ENCODE data around the gene NAT9.

The NAT9 gene

DNA sequence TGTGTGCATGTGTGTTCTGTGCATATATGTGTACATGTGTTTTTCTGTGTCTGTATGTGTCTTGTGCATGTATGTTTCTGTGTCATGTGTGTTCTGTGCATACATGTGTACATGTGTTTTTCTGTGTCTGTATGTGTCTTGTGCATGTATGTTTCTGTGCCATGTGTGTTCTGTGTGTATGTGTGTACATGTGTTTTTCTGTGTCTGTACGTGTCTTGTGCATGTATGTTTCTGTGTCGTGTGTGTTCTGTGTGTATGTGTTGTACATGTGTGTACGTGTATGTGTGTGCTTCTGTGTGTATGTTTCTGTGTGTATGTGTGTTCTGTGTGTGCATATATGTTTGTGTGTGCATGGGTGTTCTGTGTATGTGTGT, 47.5 kb downstream of the NAT9 start:
- no peak for DNase-seq (ENCODE audit: low read depth)

DNA sequence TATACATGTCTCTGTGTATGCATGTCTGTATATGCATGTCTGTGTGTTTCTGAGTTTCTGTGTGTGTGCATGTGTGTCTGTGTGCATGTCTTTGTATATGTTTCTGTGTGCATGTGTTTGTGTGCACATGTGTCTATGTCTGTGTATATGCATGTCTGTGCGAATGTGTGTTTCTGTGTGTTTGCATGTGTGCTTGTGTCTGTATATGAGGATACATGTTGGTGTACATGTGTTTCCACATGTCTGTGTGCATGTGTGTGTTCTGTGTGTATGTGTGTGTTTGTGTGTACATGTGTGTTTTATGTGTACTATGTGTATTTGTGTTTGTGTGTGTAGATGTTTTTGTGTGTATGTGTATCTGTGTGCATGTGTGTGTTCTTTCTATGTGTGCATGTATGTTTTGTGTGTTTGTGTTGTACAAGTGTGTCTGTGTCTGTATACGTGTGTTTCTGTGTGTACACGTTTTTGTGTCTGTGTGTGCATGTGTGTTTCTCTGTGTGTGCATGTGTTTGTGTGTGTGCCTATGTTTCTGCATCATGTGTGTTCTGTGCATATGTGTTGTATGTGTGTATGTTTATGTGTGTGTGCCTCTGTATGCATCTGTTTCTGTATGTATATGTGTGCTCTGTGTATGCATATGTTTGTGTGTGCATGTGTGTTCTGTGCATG, 48.0 kb downstream of the NAT9 start:
- DNase-seq (ENCODE audit: low read depth), result no peak

DNA sequence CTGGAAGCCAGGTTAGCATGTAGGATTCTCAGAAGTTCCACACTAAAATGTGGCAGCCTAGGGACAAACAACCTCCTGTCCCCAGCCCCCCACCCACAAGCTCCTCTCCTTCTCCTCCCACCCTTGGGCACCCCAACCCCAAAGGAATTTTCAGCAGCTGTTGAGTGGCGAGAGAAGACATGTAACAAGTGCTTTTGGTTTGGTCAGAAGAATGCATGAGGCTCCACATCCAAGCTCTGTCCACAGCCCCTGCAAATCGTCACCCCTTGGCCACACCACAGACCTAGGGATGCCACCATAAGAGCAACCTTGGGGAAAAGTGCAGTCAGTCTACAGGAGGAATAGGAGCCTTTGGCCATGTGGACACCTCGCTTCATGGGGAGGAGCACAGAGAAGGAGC, 51.0 kb downstream of the NAT9 start:
- DNase-seq (ENCODE audit: low read depth), result no peak

DNA sequence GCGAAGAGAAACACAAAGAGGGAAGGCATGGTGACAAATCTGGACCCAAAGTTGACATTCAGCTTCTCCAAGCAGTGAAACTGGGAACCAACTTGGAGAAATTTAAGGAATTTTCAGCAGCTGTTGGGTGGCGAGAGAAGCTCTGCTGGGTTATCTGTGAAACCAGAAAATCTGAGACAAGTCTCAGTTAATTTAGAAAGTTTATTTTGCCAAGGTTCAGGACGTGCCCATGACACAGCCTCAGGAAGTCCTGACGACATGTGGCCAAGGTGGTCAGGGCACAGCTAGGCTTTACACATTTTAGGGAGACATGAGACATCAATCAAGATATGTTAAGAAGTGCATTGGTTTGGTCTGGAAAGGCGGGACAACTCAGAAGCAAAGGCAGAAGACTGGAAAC, 52.3 kb downstream of the NAT9 start:
- no peak for DNase-seq (ENCODE audit: low read depth)

DNA sequence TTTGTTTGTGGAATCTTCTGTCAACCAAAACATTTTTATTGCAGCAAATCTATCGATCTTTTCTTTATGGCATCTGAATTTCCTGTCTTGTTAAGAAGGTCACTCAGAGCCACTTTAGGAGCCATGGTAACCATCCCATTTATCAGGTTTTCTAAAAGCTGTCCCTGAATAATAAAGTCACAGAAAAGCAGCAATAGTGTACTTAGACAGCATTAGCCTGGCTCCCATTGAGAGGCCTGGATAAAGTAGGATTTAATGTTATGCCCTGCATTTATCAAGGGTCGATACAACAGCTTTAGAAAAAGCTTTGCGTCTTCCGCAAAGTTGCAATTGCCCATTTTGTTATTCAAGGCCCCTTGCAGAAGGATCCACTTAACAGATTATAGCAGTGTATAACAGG, 53.4 kb downstream of the NAT9 start:
- DNase-seq (ENCODE audit: low read depth), result no peak
